ENCODE results near the gene EDEM2.
"Not testable (repeated sequence)": the region's sequence is repeated elsewhere in the genome, so short reads cannot be mapped to it uniquely, and the experiment has no call there.

EDEM2 gene

GRCh38 chr20:35147575-35148071 lies 487 bp upstream of the EDEM2 start:
- H3K27ac ChIP-seq (ENCODE audit: low read length); H3K9me3 ChIP-seq (ENCODE audit: control insufficient read depth, insufficient read depth, low read length); H3K4me1 ChIP-seq (ENCODE audit: control insufficient read depth, insufficient read depth, low read length); H3K27me3 ChIP-seq (ENCODE audit: control insufficient read depth, insufficient read depth, low read length); DNase-seq (ENCODE audit: low read depth, low spot score); H3K36me3 ChIP-seq (ENCODE audit: control insufficient read depth, insufficient read depth, low read length): not testable (repeated sequence)
- H3K4me3 ChIP-seq (ENCODE audit: low read length): peak overlapping the region; percentile 60; the same call in 1 of the 2 replicates
- WGBS (ENCODE audit: insufficient coverage, insufficient read length): no CpG with 5 or more reads among the region's 19 CpGs

- no peak for DNase-seq (ENCODE audit: low read depth, low spot score)
- peak overlapping the region; percentile 60 for H3K4me3 ChIP-seq (ENCODE audit: low read length)
- H3K27me3 ChIP-seq (ENCODE audit: control insufficient read depth, insufficient read depth, low read length): no peaks in the 10 kb centered on the region
- no CpG with 5 or more reads among the region's 23 CpGs for WGBS (ENCODE audit: insufficient coverage, insufficient read length)
- H3K4me1 ChIP-seq (ENCODE audit: control insufficient read depth, insufficient read depth, low read length): peaks cover 1% of the 10 kb centered on the region; the same call in 1 of the 2 replicates
- H3K9me3 ChIP-seq (ENCODE audit: control insufficient read depth, insufficient read depth, low read length): no peaks in the 10 kb centered on the region
- H3K36me3 ChIP-seq (ENCODE audit: control insufficient read depth, insufficient read depth, low read length): no peaks in the 10 kb centered on the region; the same call in 1 of the 2 replicates
- no peak overlapping the region for H3K27ac ChIP-seq (ENCODE audit: low read length)
Measured at GRCh38 chr20:35146299-35146919, 727 bp downstream of the EDEM2 start.

- H3K27ac ChIP-seq (ENCODE audit: low read length): no peak overlapping the region
- no CpG with 5 or more reads among the region's 2 CpGs for WGBS (ENCODE audit: insufficient coverage, insufficient read length)
- no peaks in the 10 kb centered on the region for H3K9me3 ChIP-seq (ENCODE audit: control insufficient read depth, insufficient read depth, low read length)
- H3K36me3 ChIP-seq (ENCODE audit: control insufficient read depth, insufficient read depth, low read length): no peaks in the 10 kb centered on the region; the same call in 1 of the 2 replicates
- no peak overlapping the region for H3K4me3 ChIP-seq (ENCODE audit: low read length)
- no peak for DNase-seq (ENCODE audit: low read depth, low spot score)
- H3K4me1 ChIP-seq (ENCODE audit: control insufficient read depth, insufficient read depth, low read length): peaks cover 1% of the 10 kb centered on the region; the same call in 1 of the 2 replicates
- H3K27me3 ChIP-seq (ENCODE audit: control insufficient read depth, insufficient read depth, low read length): no peaks in the 10 kb centered on the region
Measured at GRCh38 chr20:35145141-35145564, 2.0 kb downstream of the EDEM2 start.

- WGBS (ENCODE audit: insufficient coverage, insufficient read length): no CpG with 5 or more reads among the region's 7 CpGs
- no peak for DNase-seq (ENCODE audit: low read depth, low spot score)
- Histone ChIP-seq H3K27me3 (ENCODE audit: control insufficient read depth, insufficient read depth, low read length) (no peaks in the 10 kb centered on the region), H3K4me1 (ENCODE audit: control insufficient read depth, insufficient read depth, low read length) (peaks cover 1% of the 10 kb centered on the region; the same call in 1 of the 2 replicates), H3K27ac (ENCODE audit: low read length) (no peak overlapping the region), H3K4me3 (ENCODE audit: low read length) (no peak overlapping the region), H3K9me3 (ENCODE audit: control insufficient read depth, insufficient read depth, low read length) (no peaks in the 10 kb centered on the region), H3K36me3 (ENCODE audit: control insufficient read depth, insufficient read depth, low read length) (no peaks in the 10 kb centered on the region; the same call in 1 of the 2 replicates)
Measured at GRCh38 chr20:35144694-35145093, 2.4 kb downstream of the EDEM2 start.

- WGBS (ENCODE audit: insufficient coverage, insufficient read length): no CpG with 5 or more reads among the region's 11 CpGs
- Histone ChIP-seq H3K4me1 (ENCODE audit: control insufficient read depth, insufficient read depth, low read length) (no peaks in the 10 kb centered on the region), H3K4me3 (ENCODE audit: low read length) (no peak overlapping the region), H3K27ac (ENCODE audit: low read length) (no peak overlapping the region), H3K9me3 (ENCODE audit: control insufficient read depth, insufficient read depth, low read length) (no peaks in the 10 kb centered on the region), H3K36me3 (ENCODE audit: control insufficient read depth, insufficient read depth, low read length) (peaks cover 8% of the 10 kb centered on the region), H3K27me3 (ENCODE audit: control insufficient read depth, insufficient read depth, low read length) (no peaks in the 10 kb centered on the region)
- no peak for DNase-seq (ENCODE audit: low read depth, low spot score)
Measured at GRCh38 chr20:35135867-35136586, 11.1 kb downstream of the EDEM2 start.

GRCh38 chr20:35134880-35135279 lies 12.3 kb downstream of the EDEM2 start:
- WGBS (ENCODE audit: insufficient coverage, insufficient read length): no CpG with 5 or more reads among the region's 6 CpGs
- Histone ChIP-seq H3K4me1 (ENCODE audit: control insufficient read depth, insufficient read depth, low read length) (no peaks in the 10 kb centered on the region), H3K9me3 (ENCODE audit: control insufficient read depth, insufficient read depth, low read length) (no peaks in the 10 kb centered on the region), H3K36me3 (ENCODE audit: control insufficient read depth, insufficient read depth, low read length) (peaks cover 8% of the 10 kb centered on the region), H3K27me3 (ENCODE audit: control insufficient read depth, insufficient read depth, low read length) (no peaks in the 10 kb centered on the region), H3K27ac (ENCODE audit: low read length) (no peak overlapping the region), H3K4me3 (ENCODE audit: low read length) (no peak overlapping the region)
- DNase-seq (ENCODE audit: low read depth, low spot score): no peak

- no peak for DNase-seq (ENCODE audit: low read depth, low spot score)
- Histone ChIP-seq H3K36me3 (ENCODE audit: control insufficient read depth, insufficient read depth, low read length) (peaks cover 8% of the 10 kb centered on the region), H3K9me3 (ENCODE audit: control insufficient read depth, insufficient read depth, low read length) (no peaks in the 10 kb centered on the region), H3K4me3 (ENCODE audit: low read length) (no peak overlapping the region), H3K27me3 (ENCODE audit: control insufficient read depth, insufficient read depth, low read length) (no peaks in the 10 kb centered on the region), H3K27ac (ENCODE audit: low read length) (no peak overlapping the region), H3K4me1 (ENCODE audit: control insufficient read depth, insufficient read depth, low read length) (no peaks in the 10 kb centered on the region)
- WGBS (ENCODE audit: insufficient coverage, insufficient read length): no CpG with 5 or more reads among the region's 9 CpGs
Measured at GRCh38 chr20:35134472-35134871, 12.7 kb downstream of the EDEM2 start.

GRCh38 chr20:35133735-35134134 lies 13.4 kb downstream of the EDEM2 start:
- DNase-seq (ENCODE audit: low read depth, low spot score): no peak
- WGBS (ENCODE audit: insufficient coverage, insufficient read length): no CpG with 5 or more reads among the region's 5 CpGs
- Histone ChIP-seq H3K36me3 (ENCODE audit: control insufficient read depth, insufficient read depth, low read length) (peaks cover 8% of the 10 kb centered on the region), H3K4me3 (ENCODE audit: low read length) (no peak overlapping the region), H3K27me3 (ENCODE audit: control insufficient read depth, insufficient read depth, low read length) (no peaks in the 10 kb centered on the region), H3K9me3 (ENCODE audit: control insufficient read depth, insufficient read depth, low read length) (no peaks in the 10 kb centered on the region), H3K27ac (ENCODE audit: low read length) (no peak overlapping the region), H3K4me1 (ENCODE audit: control insufficient read depth, insufficient read depth, low read length) (no peaks in the 10 kb centered on the region)

- Histone ChIP-seq H3K36me3 (ENCODE audit: control insufficient read depth, insufficient read depth, low read length) (peaks cover 8% of the 10 kb centered on the region), H3K27ac (ENCODE audit: low read length) (no peak overlapping the region), H3K4me1 (ENCODE audit: control insufficient read depth, insufficient read depth, low read length) (no peaks in the 10 kb centered on the region), H3K9me3 (ENCODE audit: control insufficient read depth, insufficient read depth, low read length) (no peaks in the 10 kb centered on the region), H3K27me3 (ENCODE audit: control insufficient read depth, insufficient read depth, low read length) (no peaks in the 10 kb centered on the region), H3K4me3 (ENCODE audit: low read length) (no peak overlapping the region)
- no peak for DNase-seq (ENCODE audit: low read depth, low spot score)
- WGBS (ENCODE audit: insufficient coverage, insufficient read length): no CpG with 5 or more reads among the region's 5 CpGs
Measured at GRCh38 chr20:35133031-35133430, 14.1 kb downstream of the EDEM2 start.

GRCh38 chr20:35131934-35132333 lies 15.2 kb downstream of the EDEM2 start:
- H3K27me3 ChIP-seq (ENCODE audit: control insufficient read depth, insufficient read depth, low read length): no peaks in the 10 kb centered on the region
- H3K36me3 ChIP-seq (ENCODE audit: control insufficient read depth, insufficient read depth, low read length): peaks cover 5% of the 10 kb centered on the region
- WGBS (ENCODE audit: insufficient coverage, insufficient read length): no CpG with 5 or more reads among the region's 4 CpGs
- no peaks in the 10 kb centered on the region for H3K9me3 ChIP-seq (ENCODE audit: control insufficient read depth, insufficient read depth, low read length)
- no peak overlapping the region for H3K27ac ChIP-seq (ENCODE audit: low read length)
- H3K4me3 ChIP-seq (ENCODE audit: low read length): no peak overlapping the region
- DNase-seq (ENCODE audit: low read depth, low spot score): no peak
- H3K4me1 ChIP-seq (ENCODE audit: control insufficient read depth, insufficient read depth, low read length): no peaks in the 10 kb centered on the region

Data from iPS DF 6.9 (cell line).